SJSA1 (cell line): ENCODE results near the gene CCDC197. TPM values are rescaled to one million over a fixed set of nuclear protein-coding genes. Genes with fewer than 3 reads are reported as not detected.

ENCODE experiments used
- DNase-seq, 2 experiments: peaks; one replicate each; pipeline ENCODE4 v3.0.0-alpha.2; 2015 to 2020; ENCODE audit warnings: low spot score in 2 of 2, low read depth in 1 of 2
- H3K27ac ChIP-seq: fragments of 250-450 bp; sonication (Bioruptor Pico); 2 replicates; pipeline ENCODE4 v1.5.1; 2020; ENCODE audit warnings: mild to moderate bottlenecking, moderate library complexity
- H3K27me3 ChIP-seq: fragments of 250-450 bp; sonication (Bioruptor Pico); replicated peaks from 2 replicates; pipeline ENCODE4 v1.5.1; 2020; ENCODE audit warnings: mild to moderate bottlenecking, moderate library complexity
- H3K36me3 ChIP-seq: fragments of 250-450 bp; sonication (Bioruptor Pico); 2 replicates; pipeline ENCODE4 v1.5.1; 2020; ENCODE audit warnings: mild to moderate bottlenecking
- H3K4me1 ChIP-seq: fragments of 250-450 bp; sonication (Bioruptor Pico); replicated peaks from 2 replicates; pipeline ENCODE4 v1.6.1; 2021; ENCODE audit warnings: mild to moderate bottlenecking
- H3K4me3 ChIP-seq: fragments of 250-450 bp; sonication (Bioruptor Pico); 2 replicates; pipeline ENCODE4 v1.5.1; 2020; ENCODE audit warnings: mild to moderate bottlenecking
- H3K9me3 ChIP-seq: fragments of 250-450 bp; sonication (Bioruptor Pico); replicated peaks from 2 replicates; pipeline ENCODE4 v1.5.1; 2020; ENCODE audit warnings: mild to moderate bottlenecking
- total RNA-seq: library from RNA; depleted of rRNA; stranded (reverse); fragments of >200 nt; shearing (Covaris generic); gene quantifications from 2 replicates; pipeline ENCODE4 v1.2.3, GENCODE V29; 2014

Gene CCDC197
- total RNA-seq, 1 experiment from 2014 or later = not detected

DNA sequence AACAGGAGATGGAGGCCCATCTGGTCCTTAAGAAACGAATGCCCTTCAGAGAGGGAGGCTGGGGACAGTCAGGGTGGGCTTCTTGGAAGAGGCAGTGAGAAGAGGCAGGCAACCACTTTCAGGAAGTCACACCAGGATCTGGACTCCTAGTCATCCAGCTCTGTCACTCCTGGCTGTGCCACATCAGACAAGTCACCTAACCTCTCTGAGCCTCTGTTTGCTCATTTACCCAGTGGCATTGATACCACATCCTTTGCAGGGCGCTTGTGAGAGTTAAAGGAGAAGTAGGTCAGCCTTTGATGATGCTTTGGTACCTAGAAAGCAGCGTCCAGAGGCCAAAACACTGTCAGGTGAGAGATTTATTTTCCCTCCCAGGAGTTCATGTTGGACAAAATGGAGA lies 11.1 kb downstream of the CCDC197 start:
- no peaks in the 10 kb centered on the region for H3K4me1 ChIP-seq
- DNase-seq = no peak
- H3K27ac ChIP-seq = no peak overlapping the region
- no peak overlapping the region for H3K4me3 ChIP-seq
- H3K36me3 ChIP-seq = no peaks in the 10 kb centered on the region
- H3K9me3 ChIP-seq = no peaks in the 10 kb centered on the region
- H3K27me3 ChIP-seq = no peaks in the 10 kb centered on the region

DNA sequence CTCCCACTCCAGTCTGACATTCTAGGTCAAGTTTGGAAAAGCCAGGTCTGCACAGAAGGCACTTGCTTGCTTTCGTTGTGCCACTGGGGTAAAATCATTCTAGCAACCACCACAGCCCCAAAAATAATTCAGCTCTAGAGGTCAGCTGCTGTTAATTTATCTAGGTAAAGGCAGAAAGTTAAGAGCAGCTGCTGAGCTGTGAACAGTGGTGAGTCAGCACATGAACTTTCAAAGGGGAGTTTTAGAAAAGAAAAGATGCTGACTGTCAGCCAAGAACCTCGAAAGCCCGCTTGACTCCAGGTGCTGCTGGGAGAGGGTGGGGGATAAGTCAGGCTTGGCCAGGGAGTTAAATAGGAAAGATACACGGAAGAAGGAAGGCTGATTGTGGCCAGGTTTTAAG lies 12.7 kb downstream of the CCDC197 start:
- Histone ChIP-seq H3K27me3 (no peaks in the 10 kb centered on the region), H3K27ac (no peak overlapping the region), H3K4me3 (no peak overlapping the region), H3K4me1 (no peaks in the 10 kb centered on the region), H3K36me3 (no peaks in the 10 kb centered on the region), H3K9me3 (no peaks in the 10 kb centered on the region)
- no peak for DNase-seq

DNA sequence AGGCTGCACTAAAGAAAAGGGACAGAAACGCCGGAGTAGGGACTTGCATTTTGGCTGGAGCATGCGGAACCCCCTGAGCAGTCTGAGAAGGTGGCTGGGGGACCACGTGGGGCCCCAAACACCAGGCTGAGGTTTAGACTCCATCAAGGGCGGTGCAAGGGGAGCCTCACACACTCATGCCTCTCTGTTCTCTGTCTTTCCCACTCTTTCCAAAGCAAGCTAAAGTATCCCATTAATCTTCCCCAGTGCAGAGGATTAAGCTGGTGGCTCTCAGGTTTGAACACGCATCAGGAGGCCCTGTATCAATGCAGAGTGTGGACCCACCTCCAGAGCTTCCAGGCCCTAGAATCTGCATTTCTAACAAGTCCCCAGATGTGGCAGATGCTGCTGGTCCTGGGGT lies 13.5 kb downstream of the CCDC197 start:
- H3K27ac ChIP-seq = no peak overlapping the region
- no peaks in the 10 kb centered on the region for H3K27me3 ChIP-seq
- no peak for DNase-seq
- no peak overlapping the region for H3K4me3 ChIP-seq
- no peaks in the 10 kb centered on the region for H3K4me1 ChIP-seq
- H3K9me3 ChIP-seq = no peaks in the 10 kb centered on the region
- no peaks in the 10 kb centered on the region for H3K36me3 ChIP-seq

DNA sequence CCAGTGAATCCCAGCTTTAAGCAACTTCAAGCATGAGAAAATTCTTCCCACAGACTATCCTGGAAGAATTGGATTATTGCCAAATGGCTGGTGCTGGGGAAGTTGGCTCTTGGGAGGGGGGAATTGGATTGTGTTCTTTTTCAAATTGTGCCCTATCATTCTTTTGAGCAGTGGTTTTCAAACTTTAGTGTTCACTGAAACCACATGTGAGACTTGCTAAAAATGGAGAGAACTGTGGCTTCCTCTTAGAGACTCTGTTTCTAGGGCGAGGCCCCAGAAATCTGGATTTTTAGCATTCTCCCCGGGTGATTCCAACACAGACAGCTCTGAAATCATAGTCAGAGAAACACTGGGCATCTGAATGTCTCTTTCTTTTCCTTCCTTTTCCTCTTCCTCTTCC lies 14.7 kb downstream of the CCDC197 start:
- Histone ChIP-seq H3K4me3 (no peak overlapping the region), H3K27ac (no peak overlapping the region)

DNA sequence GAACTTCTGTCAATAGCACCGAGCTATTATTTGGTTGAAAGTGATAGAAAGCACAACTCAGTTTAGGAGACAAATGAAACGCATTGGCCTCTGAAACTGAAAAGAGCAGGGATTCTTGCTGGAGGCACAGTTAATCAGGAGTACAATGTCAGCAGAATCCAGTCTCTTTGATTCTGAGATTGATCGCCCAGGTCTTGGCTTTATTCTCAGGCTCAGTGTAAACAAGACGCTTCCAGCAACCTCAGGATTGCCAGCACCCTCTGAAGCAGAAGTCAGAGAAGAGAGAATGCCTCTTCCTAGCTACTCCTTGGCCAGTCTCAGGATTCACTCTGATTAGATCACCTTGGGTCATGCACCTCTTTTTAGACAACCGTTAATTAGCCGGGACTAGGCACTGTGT lies 17.3 kb downstream of the CCDC197 start:
- H3K9me3 ChIP-seq = no peaks in the 10 kb centered on the region
- H3K4me3 ChIP-seq = no peak overlapping the region
- no peak overlapping the region for H3K27ac ChIP-seq

More for the DNA sequence above, 14.7 kb downstream of the CCDC197 start:
- Histone ChIP-seq H3K4me1 (no peaks in the 10 kb centered on the region), H3K27me3 (no peaks in the 10 kb centered on the region), H3K36me3 (no peaks in the 10 kb centered on the region), H3K9me3 (no peaks in the 10 kb centered on the region)
- no peak for DNase-seq

DNA sequence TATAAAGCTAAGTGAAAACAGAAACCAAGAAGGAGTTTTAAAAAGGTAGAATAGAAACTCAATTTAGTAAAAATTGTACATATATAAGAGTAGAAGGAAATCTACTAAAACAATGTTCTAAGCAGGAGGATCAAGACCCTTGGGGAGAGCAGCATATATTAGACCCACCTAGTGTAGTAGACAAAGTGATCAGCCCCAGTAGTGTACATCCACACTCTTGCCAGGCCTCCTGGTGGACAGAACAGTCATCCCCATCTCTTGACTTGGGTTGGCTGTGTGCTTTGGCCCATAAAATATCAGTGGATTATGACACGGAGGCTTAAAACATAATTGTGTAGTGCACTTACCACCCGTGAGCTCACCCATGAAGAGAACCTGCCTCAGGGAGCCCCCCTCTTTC lies 18.1 kb downstream of the CCDC197 start:
- Histone ChIP-seq H3K9me3 (no peaks in the 10 kb centered on the region), H3K36me3 (no peaks in the 10 kb centered on the region), H3K27ac (no peak overlapping the region), H3K27me3 (no peaks in the 10 kb centered on the region), H3K4me3 (no peak overlapping the region), H3K4me1 (no peaks in the 10 kb centered on the region)
- no peak for DNase-seq

More for the DNA sequence above, 17.3 kb downstream of the CCDC197 start:
- no peaks in the 10 kb centered on the region for H3K4me1 ChIP-seq
- H3K27me3 ChIP-seq = no peaks in the 10 kb centered on the region
- H3K36me3 ChIP-seq = no peaks in the 10 kb centered on the region
- no peak for DNase-seq

DNA sequence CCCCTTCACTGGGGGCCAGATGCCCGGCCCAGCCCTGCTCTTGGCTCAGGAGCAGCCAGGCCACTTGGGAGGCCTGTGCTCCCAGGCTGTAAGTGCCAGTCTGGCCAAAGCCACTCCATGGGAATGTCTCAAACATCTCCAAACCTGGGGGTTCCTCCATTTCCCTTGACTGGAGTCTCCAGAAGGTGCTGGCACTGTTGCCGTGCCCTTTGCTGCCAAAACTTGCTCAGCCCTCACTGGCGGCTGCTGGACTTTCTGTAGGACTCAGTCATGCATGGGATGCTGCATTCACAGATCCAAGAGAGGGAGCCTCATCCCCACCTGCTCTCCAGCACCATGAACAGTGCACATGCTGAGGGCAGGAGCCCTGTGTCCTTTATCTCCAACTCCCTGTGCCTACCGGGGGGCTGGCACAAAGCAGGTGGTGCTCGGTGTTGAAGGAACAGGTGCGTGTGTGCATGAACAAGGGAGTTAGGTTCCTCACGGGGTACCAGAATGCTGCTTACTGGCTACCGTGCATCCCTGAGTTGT lies 19.4 kb downstream of the CCDC197 start:
- Histone ChIP-seq H3K9me3 (no peaks in the 10 kb centered on the region), H3K4me1 (no peaks in the 10 kb centered on the region), H3K27ac (no peak overlapping the region), H3K36me3 (no peaks in the 10 kb centered on the region), H3K4me3 (no peak overlapping the region), H3K27me3 (no peaks in the 10 kb centered on the region)
- DNase-seq = no peak

DNA sequence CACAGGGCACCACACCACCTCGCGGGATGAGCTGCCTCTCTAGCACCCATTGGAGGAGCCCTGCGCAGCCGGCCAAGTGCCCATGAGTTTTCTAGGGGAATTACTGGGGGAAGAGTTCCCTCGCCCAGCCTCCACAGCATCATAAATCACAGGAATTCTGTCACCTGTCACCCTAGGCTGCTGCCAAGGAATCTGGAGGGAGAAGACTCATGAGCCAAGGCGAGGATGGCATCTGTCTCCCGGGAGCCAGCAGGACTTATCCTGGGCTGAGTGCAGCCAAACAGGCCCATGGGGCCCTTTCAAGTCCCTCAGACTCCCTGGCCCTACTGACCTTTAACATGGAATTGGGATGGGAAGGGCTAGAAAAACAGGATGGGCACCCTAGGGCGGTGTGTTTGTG lies 21.2 kb downstream of the CCDC197 start:
- H3K27ac ChIP-seq = no peak overlapping the region
- no peaks in the 10 kb centered on the region for H3K36me3 ChIP-seq
- no peaks in the 10 kb centered on the region for H3K27me3 ChIP-seq
- H3K4me1 ChIP-seq = no peaks in the 10 kb centered on the region
- no peak for DNase-seq
- no peak overlapping the region for H3K4me3 ChIP-seq
- no peaks in the 10 kb centered on the region for H3K9me3 ChIP-seq

DNA sequence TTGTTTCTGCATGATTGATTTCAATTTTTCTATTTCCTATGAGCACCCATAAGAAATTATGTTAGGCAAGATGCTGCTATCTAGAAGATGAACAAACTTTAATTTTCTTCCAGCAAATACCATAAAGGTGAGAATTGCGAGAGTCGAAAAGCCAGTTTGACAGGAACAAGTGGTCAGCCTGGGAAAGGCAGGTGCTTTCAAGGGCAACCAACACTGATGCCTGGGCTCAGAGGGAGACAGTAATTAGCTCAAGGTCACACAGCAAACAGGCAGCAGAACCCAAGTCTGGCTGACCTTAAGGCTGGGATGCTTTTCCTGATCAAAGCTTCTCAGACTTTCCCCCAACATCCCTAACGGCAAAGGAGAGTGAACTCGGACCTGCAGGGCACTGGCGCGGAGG lies 22.2 kb downstream of the CCDC197 start:
- DNase-seq = no peak

DNA sequence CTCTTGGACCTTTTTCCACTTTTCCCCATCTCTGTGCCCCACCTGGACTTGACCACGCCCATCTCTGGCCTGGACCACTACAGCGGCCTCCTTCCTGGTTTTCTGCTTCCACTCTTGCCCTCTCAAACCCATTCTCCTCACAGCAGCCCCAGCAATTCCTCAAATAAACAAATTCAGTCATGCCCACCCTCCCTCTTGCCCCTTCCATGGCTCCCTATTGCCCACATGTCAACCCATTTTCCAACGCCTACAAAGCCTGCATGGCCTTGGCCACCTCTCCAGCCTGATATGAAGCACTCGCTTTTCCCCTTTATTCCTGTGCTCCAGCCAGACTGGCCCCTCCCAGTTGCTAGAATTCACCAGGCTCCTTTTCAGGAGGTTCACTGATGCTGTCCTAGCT lies 23.2 kb downstream of the CCDC197 start:
- no peaks in the 10 kb centered on the region for H3K27me3 ChIP-seq
- H3K9me3 ChIP-seq = no peaks in the 10 kb centered on the region
- no peak for DNase-seq
- no peaks in the 10 kb centered on the region for H3K36me3 ChIP-seq
- no peaks in the 10 kb centered on the region for H3K4me1 ChIP-seq
- H3K27ac ChIP-seq = no peak overlapping the region
- no peak overlapping the region for H3K4me3 ChIP-seq

More for the DNA sequence above, 22.2 kb downstream of the CCDC197 start:
- Histone ChIP-seq H3K27ac (no peak overlapping the region), H3K27me3 (no peaks in the 10 kb centered on the region), H3K4me1 (no peaks in the 10 kb centered on the region), H3K4me3 (no peak overlapping the region), H3K36me3 (no peaks in the 10 kb centered on the region), H3K9me3 (no peaks in the 10 kb centered on the region)

DNA sequence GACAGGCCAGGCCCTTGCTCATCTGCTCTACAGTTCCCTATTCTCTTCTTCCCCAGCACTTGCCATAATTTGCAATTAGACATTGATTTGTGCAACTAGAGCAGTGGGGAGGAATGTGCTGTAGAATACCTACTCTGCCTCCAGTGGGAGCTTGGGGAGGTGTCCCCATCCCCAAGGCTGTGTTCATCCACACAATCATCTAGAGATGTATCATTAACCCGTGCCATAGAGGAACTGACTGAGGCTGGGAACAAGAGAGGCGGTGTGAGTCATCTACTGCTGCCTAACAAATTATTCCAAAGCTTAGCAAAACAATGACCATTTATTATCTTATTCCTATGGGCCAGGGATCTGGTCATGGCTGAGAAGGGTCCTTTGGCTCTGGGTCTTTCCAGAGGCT lies 23.9 kb downstream of the CCDC197 start:
- no peak overlapping the region for H3K27ac ChIP-seq
- H3K27me3 ChIP-seq = no peaks in the 10 kb centered on the region
- H3K4me3 ChIP-seq = no peak overlapping the region
- 0 out of 2 replicates have a peak, but pooled peaks cover 4% of the 10 kb centered on the region for H3K4me1 ChIP-seq
- no peaks in the 10 kb centered on the region for H3K9me3 ChIP-seq
- no peaks in the 10 kb centered on the region for H3K36me3 ChIP-seq
- DNase-seq = no peak

DNA sequence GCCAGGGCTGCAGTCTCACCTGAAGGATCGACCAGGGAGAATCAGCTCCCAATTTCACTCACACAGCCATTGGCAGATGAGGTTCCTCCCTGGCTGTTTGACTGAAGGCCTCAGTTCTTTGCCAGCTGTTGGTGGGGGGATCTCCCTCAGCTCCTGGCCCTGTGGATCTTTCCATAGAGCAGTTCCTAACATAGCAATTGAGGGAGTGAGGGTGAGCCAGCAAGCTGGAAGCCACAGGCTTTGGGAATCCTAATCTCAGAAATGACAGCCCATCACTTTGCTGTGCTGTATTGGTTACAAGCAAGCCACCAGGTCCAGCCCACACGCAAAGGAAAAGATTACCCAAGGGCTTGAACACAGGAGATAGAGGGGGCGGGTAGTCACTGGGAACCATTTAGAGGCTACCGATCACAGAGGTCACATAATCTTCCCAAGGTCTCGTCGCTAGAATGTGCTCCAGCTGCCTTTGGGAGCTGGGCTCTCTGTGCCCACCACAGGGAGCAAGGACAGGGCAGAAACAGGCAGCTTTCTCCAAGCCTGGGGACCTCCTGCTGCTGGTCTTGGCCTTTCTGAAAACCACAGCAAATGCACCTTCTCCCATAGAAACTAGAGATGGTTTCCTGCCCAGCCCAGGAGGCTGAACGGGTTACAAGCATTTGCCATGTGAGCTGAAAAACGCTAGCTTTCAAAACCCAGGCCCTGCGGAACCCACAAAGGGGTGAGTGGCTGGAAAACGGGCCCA lies 24.5 kb downstream of the CCDC197 start:
- Histone ChIP-seq H3K36me3 (no peaks in the 10 kb centered on the region), H3K4me1 (0 out of 2 replicates have a peak, but pooled peaks cover 4% of the 10 kb centered on the region), H3K27me3 (no peaks in the 10 kb centered on the region), H3K4me3 (no peak overlapping the region), H3K9me3 (no peaks in the 10 kb centered on the region), H3K27ac (no peak overlapping the region)
- DNase-seq = no peak

DNA sequence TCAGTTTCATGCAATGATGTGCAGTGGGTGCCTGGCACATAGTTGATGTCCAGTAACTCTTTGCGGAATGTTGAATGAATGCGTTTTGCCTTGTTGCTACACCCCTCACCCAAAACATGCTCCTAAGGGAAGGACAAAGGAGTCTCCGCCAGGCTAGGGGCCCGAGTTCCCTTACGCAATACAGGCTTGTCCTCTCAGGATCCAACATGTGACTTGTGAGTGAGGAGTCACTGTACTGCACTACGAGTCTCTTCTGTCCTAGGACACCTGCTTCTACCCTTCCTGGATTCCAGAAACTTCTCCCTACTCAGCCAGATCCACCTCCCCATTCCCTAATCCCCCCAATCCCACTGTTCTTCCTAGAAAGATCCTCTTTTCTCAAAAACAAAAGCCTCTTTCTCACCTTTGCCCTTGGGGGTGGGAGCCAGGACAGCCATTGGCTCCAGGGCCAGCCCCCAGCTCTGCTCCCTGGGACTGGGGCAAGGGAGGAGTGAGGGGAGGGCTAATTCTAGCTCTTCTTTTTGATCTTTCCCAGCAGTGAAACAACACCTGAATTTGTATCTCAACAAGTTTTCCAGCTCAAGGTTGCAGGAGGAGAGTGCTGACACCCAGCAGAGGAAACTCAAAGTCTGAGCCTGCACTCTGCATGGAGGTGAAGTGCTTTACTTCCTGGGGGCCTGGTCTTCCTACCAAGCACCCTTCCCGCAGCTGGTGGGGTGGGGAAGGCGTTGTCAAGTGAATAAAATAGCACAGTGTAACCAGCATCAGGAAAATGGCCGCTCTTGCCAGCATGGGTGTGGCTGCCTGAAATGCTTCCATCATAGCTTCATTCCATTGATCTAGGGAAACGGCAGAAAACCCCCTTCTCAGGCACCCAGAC lies 25.7 kb downstream of the CCDC197 start:
- Histone ChIP-seq H3K27me3 (no peaks in the 10 kb centered on the region), H3K4me3 (no peak overlapping the region), H3K4me1 (peaks cover 15% of the 10 kb centered on the region)

DNA sequence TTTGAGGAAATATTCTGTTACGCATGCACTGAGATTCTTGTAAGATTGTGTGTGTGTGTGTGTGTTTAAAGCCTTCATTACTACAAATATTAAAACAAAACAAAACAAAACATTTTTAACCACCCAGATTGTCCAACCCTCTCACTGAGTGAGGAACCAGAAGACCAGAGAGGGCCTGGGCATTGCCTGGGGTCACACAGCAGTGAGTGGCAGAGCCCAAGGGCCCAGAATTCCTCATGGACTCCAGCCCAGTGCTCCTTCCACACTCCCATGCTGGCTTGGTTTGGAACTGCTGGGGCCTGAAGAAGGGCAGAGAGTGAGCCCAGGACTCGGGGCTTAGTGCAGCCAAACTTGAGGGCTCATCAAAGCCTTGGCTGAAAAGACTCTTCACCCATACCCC lies 27.4 kb downstream of the CCDC197 start:
- Histone ChIP-seq H3K4me3 (no peak overlapping the region), H3K36me3 (no peaks in the 10 kb centered on the region)
- no peak for DNase-seq

More for the DNA sequence above, 25.7 kb downstream of the CCDC197 start:
- H3K27ac ChIP-seq = no peak overlapping the region
- no peaks in the 10 kb centered on the region for H3K9me3 ChIP-seq
- H3K36me3 ChIP-seq = no peaks in the 10 kb centered on the region
- DNase-seq = no peak

More for the DNA sequence above, 27.4 kb downstream of the CCDC197 start:
- peaks cover 25% of the 10 kb centered on the region for H3K4me1 ChIP-seq
- H3K27me3 ChIP-seq = no peaks in the 10 kb centered on the region
- no peak overlapping the region for H3K27ac ChIP-seq
- H3K9me3 ChIP-seq = no peaks in the 10 kb centered on the region
